ENCODE measurements around the gene SLC2A9.

- TF ChIP-seq CTCF (IDR thresholded peaks at IDR 0.05; ENCODE audit: low read depth, low read length) (no peak), EZH2phosphoT487 (IDR thresholded peaks at IDR 0.05; ENCODE audit: low read depth) (no peak)
These were observed 58.5 kb downstream of the SLC2A9 start for GRCh38 chr4:9962611-9963314.

Measured in OCI-LY3 (cell line).